Erythroblast (primary cell): ENCODE data around the gene ARHGAP21.

Source experiments
- GATA1 ChIP-seq: IDR thresholded peaks from 2 replicates; pipeline ENCODE4 v1.6.1; 2011; ENCODE audit warnings: low read depth, mild to moderate bottlenecking, control low read depth, low read length, moderate library complexity
- POLR2A ChIP-seq: IDR thresholded peaks from 2 replicates; pipeline ENCODE4 v1.6.1; 2011; ENCODE audit warnings: mild to moderate bottlenecking, low read length

- TF ChIP-seq POLR2A (no peak), GATA1 (no peak)
These were observed 71.2 kb downstream of the ARHGAP21 start for GRCh38 chr10:24652381-24652957.
